HL-60 (cell line): ENCODE measurements around the gene KCNMA1.

Source experiments
- DNase-seq, 2 experiments: peaks; one replicate each; pipeline ENCODE4 v3.0.0-alpha.2; 2010 to 2020; ENCODE audit warnings: low read depth in 1 of 2, low spot score in 1 of 2
- H3K27ac ChIP-seq: fragments of 250-450 bp; sonication (Bioruptor Pico); replicated peaks from 2 replicates; pipeline ENCODE4 v1.5.1; 2020; ENCODE audit warnings: mild to moderate bottlenecking, moderate library complexity
- H3K27me3 ChIP-seq: fragments of 250-450 bp; sonication (Bioruptor Pico); 2 replicates; pipeline ENCODE4 v1.5.1; 2021; ENCODE audit warnings: mild to moderate bottlenecking, moderate library complexity; ENCODE audit not compliant: insufficient read depth, poor library complexity, severe bottlenecking
- H3K4me3 ChIP-seq: replicated peaks from 2 replicates; pipeline ENCODE4 v1.5.1; 2011; ENCODE audit warnings: mild to moderate bottlenecking, control low read depth, low read length; ENCODE audit not compliant: insufficient read depth
- GABPA ChIP-seq: IDR thresholded peaks from 2 replicates; pipeline ENCODE4 v1.6.1; 2012; ENCODE audit warnings: low read depth
- POLR2AphosphoS5 ChIP-seq: IDR thresholded peaks from 2 replicates; pipeline ENCODE4 v1.6.1; 2012; ENCODE audit warnings: low read depth
- REST ChIP-seq: IDR thresholded peaks from 2 replicates; pipeline ENCODE4 v1.6.1; 2012; ENCODE audit warnings: low read depth; ENCODE audit not compliant: insufficient replicate concordance
- SPI1 ChIP-seq: IDR thresholded peaks from 2 replicates; pipeline ENCODE4 v1.6.1; 2012; ENCODE audit warnings: low read depth, mild to moderate bottlenecking, borderline replicate concordance
- TF ChIP-seq, protein P1 (sequence below): IDR thresholded peaks from one replicate; pipeline ENCODE4 v1.5.1; 2011; ENCODE audit warnings: low read length, control low read depth, inconsistent platforms; ENCODE audit not compliant: insufficient read depth

KCNMA1 gene

GRCh38 chr10:77207182-77207827 is 430.3 kb downstream of the KCNMA1 start:
- Histone ChIP-seq H3K27ac (no peak overlapping the region), H3K4me3 (no peak overlapping the region), H3K27me3 (no peaks in the 10 kb centered on the region)
- no peak for DNase-seq
- TF ChIP-seq POLR2AphosphoS5 (no peak), REST (no peak), GABPA (no peak), SPI1 (no peak)
- TF ChIP-seq, protein P1, sequence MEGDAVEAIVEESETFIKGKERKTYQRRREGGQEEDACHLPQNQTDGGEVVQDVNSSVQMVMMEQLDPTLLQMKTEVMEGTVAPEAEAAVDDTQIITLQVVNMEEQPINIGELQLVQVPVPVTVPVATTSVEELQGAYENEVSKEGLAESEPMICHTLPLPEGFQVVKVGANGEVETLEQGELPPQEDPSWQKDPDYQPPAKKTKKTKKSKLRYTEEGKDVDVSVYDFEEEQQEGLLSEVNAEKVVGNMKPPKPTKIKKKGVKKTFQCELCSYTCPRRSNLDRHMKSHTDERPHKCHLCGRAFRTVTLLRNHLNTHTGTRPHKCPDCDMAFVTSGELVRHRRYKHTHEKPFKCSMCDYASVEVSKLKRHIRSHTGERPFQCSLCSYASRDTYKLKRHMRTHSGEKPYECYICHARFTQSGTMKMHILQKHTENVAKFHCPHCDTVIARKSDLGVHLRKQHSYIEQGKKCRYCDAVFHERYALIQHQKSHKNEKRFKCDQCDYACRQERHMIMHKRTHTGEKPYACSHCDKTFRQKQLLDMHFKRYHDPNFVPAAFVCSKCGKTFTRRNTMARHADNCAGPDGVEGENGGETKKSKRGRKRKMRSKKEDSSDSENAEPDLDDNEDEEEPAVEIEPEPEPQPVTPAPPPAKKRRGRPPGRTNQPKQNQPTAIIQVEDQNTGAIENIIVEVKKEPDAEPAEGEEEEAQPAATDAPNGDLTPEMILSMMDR: no peak

DNA sequence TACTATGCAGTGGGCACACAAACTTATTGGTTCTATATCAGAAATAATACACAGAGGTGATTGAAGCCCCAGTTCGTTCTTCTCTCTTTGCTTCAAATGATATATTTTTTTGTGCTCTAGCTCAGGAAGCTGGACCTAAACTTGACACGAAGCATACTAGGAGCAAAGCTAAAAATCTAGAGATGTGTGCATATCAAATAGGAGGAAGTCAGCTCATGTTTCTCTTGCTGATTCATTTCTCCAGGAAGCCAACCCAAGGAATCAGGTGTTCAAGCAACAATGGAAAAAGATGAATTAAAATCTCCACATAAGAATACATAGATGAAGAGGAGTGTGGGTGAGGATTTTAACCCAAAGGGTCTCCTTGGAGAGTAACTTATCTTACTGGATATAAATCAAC is 432.5 kb downstream of the KCNMA1 start:
- Histone ChIP-seq H3K27ac (no peak overlapping the region), H3K4me3 (no peak overlapping the region), H3K27me3 (no peaks in the 10 kb centered on the region)
- DNase-seq: no peak
- no peak for TF ChIP-seq SPI1
- TF ChIP-seq POLR2AphosphoS5: no peak
- no peak for TF ChIP-seq REST
- TF ChIP-seq GABPA: no peak
- TF ChIP-seq, protein P1: no peak

GRCh38 chr10:77204171-77204570 is 433.4 kb downstream of the KCNMA1 start:
- no peak for DNase-seq
- Histone ChIP-seq H3K4me3 (no peak overlapping the region), H3K27me3 (peaks cover 2% of the 10 kb centered on the region), H3K27ac (no peak overlapping the region)
- TF ChIP-seq, protein P1: no peak
- no peak for TF ChIP-seq SPI1
- TF ChIP-seq POLR2AphosphoS5: no peak
- TF ChIP-seq REST: no peak
- TF ChIP-seq GABPA: no peak
